Upper lobe of left lung (tissue), 6 donors: ENCODE measurements around the gene OBSCN. TPM values are rescaled to one million over a fixed set of nuclear protein-coding genes. Genes with fewer than 3 reads are reported as not detected.
A peak's percentile ranks its signal among the peaks of the same experiment; 100 is the strongest.

Source experiments
- ATAC-seq, 2 donors: fragments of 200-7000 bp; cut with Tn5 transposase; one replicate each; pipeline ENCODE4 v1.9.1; 2022; ENCODE audit warnings: mild to moderate bottlenecking in 2 of 2, moderate library complexity in 2 of 2; ENCODE audit not compliant: low FRiP score in 2 of 2
- DNase-seq, 2 donors: peaks; one replicate each; pipeline ENCODE4 v3.0.0-alpha.2; 2019 to 2020
- H3K27ac ChIP-seq, 4 donors: fragments of 200-600 bp; sonication (generic); one replicate each; pipeline ENCODE4 v1.5.1; 2016 to 2019
- H3K27me3 ChIP-seq, 4 donors: fragments of 200-600 bp; sonication (generic); one replicate each; pipeline ENCODE4 v1.5.1; 2017 to 2019
- H3K36me3 ChIP-seq, 4 donors: fragments of 200-600 bp; sonication (generic); one replicate each; pipeline ENCODE4 v1.5.1; 2016 to 2019
- H3K4me1 ChIP-seq, 4 donors: fragments of 200-600 bp; sonication (generic); one replicate each; pipeline ENCODE4 v1.5.1; 2018 to 2019
- H3K4me3 ChIP-seq, 4 donors: fragments of 200-600 bp; sonication (generic); one replicate each; pipeline ENCODE4 v1.5.1; 2017 to 2019; ENCODE audit warnings: mild to moderate bottlenecking in 2 of 4, moderate library complexity in 1 of 4
- H3K9me3 ChIP-seq, 4 donors: fragments of 200-600 bp; sonication (generic); one replicate each; pipeline ENCODE4 v1.5.1; 2018 to 2019
- EP300 ChIP-seq, 4 donors: sonication (generic); formaldehyde crosslinking; IDR thresholded peaks; one replicate each; pipeline ENCODE4 v1.5.1; 2017; ENCODE audit warnings: antibody characterized with exemption in 4 of 4, control low read depth in 2 of 4
- POLR2A ChIP-seq, 4 donors: fragments of 450-650 bp; IDR thresholded peaks; one replicate each; pipeline ENCODE4 v1.5.1; 2016 to 2017; ENCODE audit warnings: antibody characterized with exemption in 4 of 4, mild to moderate bottlenecking in 2 of 4
- POLR2AphosphoS5 ChIP-seq, 2 donors: sonication (generic); formaldehyde crosslinking; IDR thresholded peaks; one replicate each; pipeline ENCODE4 v1.5.1; 2017; ENCODE audit warnings: antibody characterized with exemption in 2 of 2
- WGBS, 2 donors: methylation state at CpG; one replicate each; pipeline ENCODE4 v1.1.5; 2017 to 2018; 5-methylcytosine and 5-hydroxymethylcytosine counted together
- total RNA-seq, 6 donors: library from RNA; depleted of rRNA in 4 of 6; stranded (reverse); fragments of >200 nt in 4 of 6; gene quantifications; one replicate each; pipeline versions ENCODE4 v1.1.0 to v1.2.1, GENCODE V29; 2016 to 2021
- TF ChIP-seq, protein P1 (sequence below), 6 experiments: fragments of 450-650 bp in 4 of 6; fragments of 200-600 bp in 2 of 6; sonication (generic) in 2 of 6; IDR thresholded peaks; one replicate each; pipeline ENCODE4 v1.5.1; 2016 to 2019; ENCODE audit warnings: antibody characterized with exemption in 6 of 6
- donor health status: DM: no; HTN: no; CAD: no; lungs with moderate emphysema.
- donor health status: DM: no; HTN: yes; CAD: no; lungs with severe emphysema.

Gene OBSCN
- total RNA-seq, 6 donors from 2014 or later = 15.7 to 160 (median 47.0) TPM

DNA sequence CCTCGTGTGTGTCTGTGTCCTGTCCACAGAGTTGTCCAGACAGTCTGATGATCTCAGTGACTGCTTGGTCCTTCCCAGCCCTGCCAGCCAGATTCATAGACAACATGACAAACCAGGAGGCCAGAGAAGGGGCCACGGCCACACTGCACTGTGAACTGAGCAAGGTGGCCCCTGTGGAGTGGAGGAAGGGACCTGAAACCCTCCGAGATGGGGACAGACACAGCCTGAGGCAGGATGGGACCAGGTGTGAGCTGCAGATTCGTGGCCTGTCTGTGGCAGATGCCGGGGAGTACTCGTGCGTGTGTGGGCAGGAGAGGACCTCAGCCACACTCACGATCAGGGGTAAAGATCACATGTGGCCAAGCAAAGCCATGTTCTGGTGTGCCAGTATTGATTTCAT is 96.4 kb downstream of the OBSCN start:
- 86 to 87% methylated on average over 8 of the region's 8 CpGs for WGBS, 2 donors
- Histone ChIP-seq H3K4me1 (no peaks in the 10 kb centered on the region), H3K9me3 (peaks cover 10 to 30% (median 18%) of the 10 kb centered on the region in 4 donors), H3K4me3 (no peak overlapping the region), H3K27me3 (no peaks in the 10 kb centered on the region), H3K27ac (no peak overlapping the region), H3K36me3 (peaks cover 0 to 18% (median 3%) of the 10 kb centered on the region in 4 donors)
- TF ChIP-seq POLR2AphosphoS5 (IDR thresholded peaks at IDR 0.05) = no peak
- TF ChIP-seq EP300 (IDR thresholded peaks at IDR 0.05) = no peak
- TF ChIP-seq, protein P1, sequence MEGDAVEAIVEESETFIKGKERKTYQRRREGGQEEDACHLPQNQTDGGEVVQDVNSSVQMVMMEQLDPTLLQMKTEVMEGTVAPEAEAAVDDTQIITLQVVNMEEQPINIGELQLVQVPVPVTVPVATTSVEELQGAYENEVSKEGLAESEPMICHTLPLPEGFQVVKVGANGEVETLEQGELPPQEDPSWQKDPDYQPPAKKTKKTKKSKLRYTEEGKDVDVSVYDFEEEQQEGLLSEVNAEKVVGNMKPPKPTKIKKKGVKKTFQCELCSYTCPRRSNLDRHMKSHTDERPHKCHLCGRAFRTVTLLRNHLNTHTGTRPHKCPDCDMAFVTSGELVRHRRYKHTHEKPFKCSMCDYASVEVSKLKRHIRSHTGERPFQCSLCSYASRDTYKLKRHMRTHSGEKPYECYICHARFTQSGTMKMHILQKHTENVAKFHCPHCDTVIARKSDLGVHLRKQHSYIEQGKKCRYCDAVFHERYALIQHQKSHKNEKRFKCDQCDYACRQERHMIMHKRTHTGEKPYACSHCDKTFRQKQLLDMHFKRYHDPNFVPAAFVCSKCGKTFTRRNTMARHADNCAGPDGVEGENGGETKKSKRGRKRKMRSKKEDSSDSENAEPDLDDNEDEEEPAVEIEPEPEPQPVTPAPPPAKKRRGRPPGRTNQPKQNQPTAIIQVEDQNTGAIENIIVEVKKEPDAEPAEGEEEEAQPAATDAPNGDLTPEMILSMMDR (IDR thresholded peaks at IDR 0.05) = no peak
- TF ChIP-seq POLR2A (IDR thresholded peaks at IDR 0.05) = no peak
- DNase-seq (peak in 1 of 2 donors; percentile 19), ATAC-seq (no peak)

DNA sequence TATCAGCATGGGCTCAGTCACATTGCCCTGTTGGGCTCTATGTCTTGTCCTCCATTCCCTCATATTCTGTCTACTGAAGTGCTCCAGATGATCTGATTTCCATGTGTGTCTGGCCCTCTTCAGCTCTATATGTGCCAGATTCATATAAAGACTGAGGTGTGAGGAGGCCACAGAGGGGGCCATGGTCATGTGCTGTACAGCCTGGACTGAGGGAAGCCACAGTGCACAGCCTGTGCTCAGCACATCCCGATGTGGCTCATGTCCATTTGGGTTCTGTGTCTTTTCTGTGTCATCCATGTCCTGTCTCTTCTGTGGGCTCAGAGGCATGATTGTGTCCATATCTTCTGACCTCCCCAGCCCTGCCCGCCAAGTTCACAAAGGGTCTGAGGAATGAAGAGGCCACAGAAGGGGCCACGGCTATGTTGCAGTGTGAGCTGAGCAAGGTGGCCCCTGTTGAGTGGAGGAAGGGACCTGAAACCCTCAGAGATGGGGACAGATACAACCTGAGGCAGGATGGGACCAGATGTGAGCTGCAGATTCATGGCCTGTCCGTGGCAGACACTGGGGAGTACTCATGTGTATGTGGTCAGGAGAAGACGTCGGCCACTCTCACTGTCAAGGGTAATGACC is 97.0 kb downstream of the OBSCN start:
- TF ChIP-seq EP300 (IDR thresholded peaks at IDR 0.05) (no peak), POLR2AphosphoS5 (IDR thresholded peaks at IDR 0.05) (no peak), POLR2A (IDR thresholded peaks at IDR 0.05) (no peak)
- TF ChIP-seq, protein P1 (IDR thresholded peaks at IDR 0.05) = no peak
- no peak overlapping the region for H3K27ac ChIP-seq

DNA sequence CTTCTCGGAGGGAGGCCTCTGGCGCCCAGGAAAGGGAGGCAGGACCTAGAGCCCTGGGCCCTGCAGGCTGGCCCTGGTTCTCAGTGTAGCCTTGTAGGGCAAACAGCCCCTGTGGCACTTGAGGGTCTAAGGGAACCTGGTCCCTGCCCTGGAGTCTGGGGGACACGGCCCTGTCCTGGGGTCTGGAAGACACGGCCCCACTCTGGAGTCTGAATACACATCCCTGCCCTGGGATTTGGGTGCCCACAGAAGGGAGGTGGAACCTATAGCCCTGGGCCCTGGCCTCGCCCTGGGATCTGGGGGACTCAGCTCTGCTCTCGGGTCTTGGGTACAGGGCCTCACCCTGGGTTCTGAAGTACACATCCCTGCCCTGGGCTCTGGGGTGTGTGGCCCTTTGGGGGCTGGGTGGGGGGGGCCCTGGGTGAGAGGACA is 97.9 kb downstream of the OBSCN start:
- DNase-seq (peak in 1 of 2 donors; percentile 24), ATAC-seq (no peak)
- no peak overlapping the region for H3K4me3 ChIP-seq
- no peaks in the 10 kb centered on the region for H3K27me3 ChIP-seq
- peaks cover 0 to 15% (median 3%) of the 10 kb centered on the region in 4 donors for H3K36me3 ChIP-seq
- H3K27ac ChIP-seq = no peak overlapping the region
- H3K4me1 ChIP-seq = no peaks in the 10 kb centered on the region
- 71 to 99% methylated on average over 1 to 6 of the region's 6 CpGs for WGBS, 2 donors
- peaks cover 10 to 30% (median 18%) of the 10 kb centered on the region in 4 donors for H3K9me3 ChIP-seq
- TF ChIP-seq EP300 (IDR thresholded peaks at IDR 0.05) (no peak), POLR2AphosphoS5 (IDR thresholded peaks at IDR 0.05) (no peak), POLR2A (IDR thresholded peaks at IDR 0.05) (no peak)
- TF ChIP-seq, protein P1 (IDR thresholded peaks at IDR 0.05) = no peak

More for the DNA sequence above, 97.0 kb downstream of the OBSCN start:
- Histone ChIP-seq H3K4me3 (no peak overlapping the region), H3K4me1 (no peaks in the 10 kb centered on the region), H3K27me3 (no peaks in the 10 kb centered on the region), H3K9me3 (peaks cover 10 to 30% (median 18%) of the 10 kb centered on the region in 4 donors), H3K36me3 (peaks cover 0 to 15% (median 3%) of the 10 kb centered on the region in 4 donors)
- ATAC-seq (no peak), DNase-seq (no peak)
- 85 to 89% methylated on average over 3 to 6 of the region's 6 CpGs for WGBS, 2 donors

DNA sequence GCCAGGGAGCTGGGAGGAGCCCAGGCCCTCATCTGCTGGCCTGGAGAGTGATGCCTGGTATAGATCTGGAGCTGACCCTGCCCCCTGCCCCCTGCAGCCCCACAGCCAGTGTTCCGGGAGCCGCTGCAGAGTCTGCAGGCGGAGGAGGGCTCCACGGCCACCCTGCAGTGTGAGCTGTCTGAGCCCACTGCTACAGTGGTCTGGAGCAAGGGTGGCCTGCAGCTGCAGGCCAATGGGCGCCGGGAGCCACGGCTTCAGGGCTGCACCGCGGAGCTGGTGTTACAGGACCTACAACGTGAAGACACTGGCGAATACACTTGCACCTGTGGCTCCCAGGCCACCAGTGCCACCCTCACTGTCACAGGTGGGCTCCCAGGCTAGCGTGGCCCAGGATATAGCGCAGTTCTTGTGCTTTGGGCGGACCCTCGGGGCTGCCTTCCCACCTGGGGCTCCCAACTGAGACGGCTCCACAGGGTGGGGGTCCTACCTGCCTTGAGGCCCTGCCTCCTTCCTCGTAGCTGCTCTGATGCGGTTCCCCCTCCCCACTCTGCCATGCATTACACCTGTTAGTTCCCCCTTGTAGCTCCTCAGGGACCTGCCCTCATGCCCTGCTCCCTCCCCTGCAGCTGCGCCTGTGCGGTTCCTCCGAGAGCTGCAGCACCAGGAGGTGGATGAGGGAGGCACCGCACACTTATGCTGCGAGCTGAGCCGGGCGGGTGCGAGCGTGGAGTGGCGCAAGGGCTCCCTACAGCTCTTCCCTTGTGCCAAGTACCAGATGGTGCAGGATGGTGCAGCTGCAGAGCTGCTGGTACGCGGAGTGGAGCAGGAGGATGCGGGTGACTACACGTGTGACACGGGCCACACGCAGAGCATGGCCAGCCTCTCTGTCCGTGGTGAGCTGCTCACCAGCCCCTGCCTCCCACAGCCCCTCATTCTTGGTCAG is 98.7 kb downstream of the OBSCN start:
- peaks cover 0 to 15% (median 3%) of the 10 kb centered on the region in 4 donors for H3K36me3 ChIP-seq
- H3K4me1 ChIP-seq = no peaks in the 10 kb centered on the region
- H3K4me3 ChIP-seq = no peak overlapping the region
- WGBS, 2 donors = 71 to 75% methylated on average over 20 to 28 of the region's 35 CpGs
- DNase-seq (peak in 1 of 2 donors; percentile 72), ATAC-seq (no peak)
- TF ChIP-seq POLR2AphosphoS5 (IDR thresholded peaks at IDR 0.05) (no peak), EP300 (IDR thresholded peaks at IDR 0.05) (no peak), POLR2A (IDR thresholded peaks at IDR 0.05) (no peak)
- TF ChIP-seq, protein P1 (IDR thresholded peaks at IDR 0.05) = no peak
- H3K27ac ChIP-seq = no peak overlapping the region
- H3K27me3 ChIP-seq = no peaks in the 10 kb centered on the region
- peaks cover 8 to 24% (median 12%) of the 10 kb centered on the region in 4 donors for H3K9me3 ChIP-seq
